ENCODE data around the gene AKT1S1. TPM values are rescaled to one million over a fixed set of nuclear protein-coding genes. Genes with fewer than 3 reads are reported as not detected.

AKT1S1 gene
- total and polyA plus RNA-seq, 5 donors from 2014 or later: 3.0 to 12.9 (median 4.1) TPM

GRCh38 chr19:49904136-49904535 lies 27.0 kb upstream of the AKT1S1 start:
- Histone ChIP-seq H3K27ac (ENCODE audit: insufficient read depth, low read length, poor library complexity, severe bottlenecking) (no peak overlapping the region), H3K4me3 (ENCODE audit: low read depth, low read length) (no peak overlapping the region), H3K4me1 (ENCODE audit: control insufficient read depth, insufficient read depth, low read length, poor library complexity, severe bottlenecking) (no peaks in the 10 kb centered on the region), H3K9me3 (ENCODE audit: control insufficient read depth in 2 of 2, low read length in 2 of 2) (no peaks in the 10 kb centered on the region), H3K27me3 (ENCODE audit: control insufficient read depth, insufficient read depth, low read length) (no peaks in the 10 kb centered on the region), H3K36me3 (ENCODE audit: control insufficient read depth, insufficient read depth, low read length) (peaks cover 12% of the 10 kb centered on the region)
- no peak overlapping the region for H3K4me3 Mint-ChIP-seq
- H3K36me3 Mint-ChIP-seq: peaks cover 11% of the 10 kb centered on the region
- no peak overlapping the region for H3K27ac Mint-ChIP-seq
- ATAC-seq (ENCODE audit: low read depth in 2 of 2): no peak
- DNase-seq: no peak
- H3K27me3 Mint-ChIP-seq: no peaks in the 10 kb centered on the region
- no peaks in the 10 kb centered on the region for H3K9me3 Mint-ChIP-seq
- peaks cover 0 to 10% (median 5%) of the 10 kb centered on the region in 4 donors for H3K4me1 Mint-ChIP-seq

GRCh38 chr19:49896863-49897621 lies 19.9 kb upstream of the AKT1S1 start, which contains the start of gene IL4I1:
Gene IL4I1 (minus strand): TSS chr19:49896887. CDS start chr19:49896160, 727 bp downstream.
- H3K36me3 Mint-ChIP-seq: no peaks in the 10 kb centered on the region
- no peaks in the 10 kb centered on the region for H3K27me3 Mint-ChIP-seq
- ATAC-seq (ENCODE audit: low read depth in 2 of 2): peak; percentile 64 to 76

GRCh38 chr19:49895566-49896297 lies 18.6 kb upstream of the AKT1S1 start:
- H3K27ac ChIP-seq (ENCODE audit: insufficient read depth, low read length, poor library complexity, severe bottlenecking): peak overlapping the region; percentile 93
- H3K27me3 ChIP-seq (ENCODE audit: control insufficient read depth, insufficient read depth, low read length): no peaks in the 10 kb centered on the region
- ATAC-seq (ENCODE audit: low read depth in 2 of 2) (no peak), DNase-seq (no peak)
- no peaks in the 10 kb centered on the region for H3K36me3 ChIP-seq (ENCODE audit: control insufficient read depth, insufficient read depth, low read length)
- H3K4me3 ChIP-seq (ENCODE audit: low read depth, low read length): no peak overlapping the region
- peak overlapping the region in 1 of 3 donors; percentile 97 for H3K27ac Mint-ChIP-seq
- no peaks in the 10 kb centered on the region for H3K9me3 ChIP-seq (ENCODE audit: control insufficient read depth in 2 of 2, low read length in 2 of 2)
- H3K4me1 ChIP-seq (ENCODE audit: control insufficient read depth, insufficient read depth, low read length, poor library complexity, severe bottlenecking): peaks cover 23% of the 10 kb centered on the region
- no peaks in the 10 kb centered on the region for H3K27me3 Mint-ChIP-seq
- peaks cover 0 to 2% (median 0%) of the 10 kb centered on the region in 7 donors for H3K9me3 Mint-ChIP-seq
- peaks cover 0 to 42% (median 25%) of the 10 kb centered on the region in 4 donors for H3K4me1 Mint-ChIP-seq
- H3K4me3 Mint-ChIP-seq: peak overlapping the region in 1 of 4 donors; percentile 83
- H3K36me3 Mint-ChIP-seq: no peaks in the 10 kb centered on the region

More at GRCh38 chr19:49896863-49897621, 19.9 kb upstream of the AKT1S1 start, which contains the start of gene IL4I1:
- Histone ChIP-seq H3K27me3 (ENCODE audit: control insufficient read depth, insufficient read depth, low read length) (no peaks in the 10 kb centered on the region), H3K4me3 (ENCODE audit: low read depth, low read length) (peak within 1 kb of the TSS; percentile 50), H3K36me3 (ENCODE audit: control insufficient read depth, insufficient read depth, low read length) (no peaks in the 10 kb centered on the region), H3K4me1 (ENCODE audit: control insufficient read depth, insufficient read depth, low read length, poor library complexity, severe bottlenecking) (peaks cover 23% of the 10 kb centered on the region), H3K9me3 (ENCODE audit: control insufficient read depth in 2 of 2, low read length in 2 of 2) (no peaks in the 10 kb centered on the region), H3K27ac (ENCODE audit: insufficient read depth, low read length, poor library complexity, severe bottlenecking) (peak within 1 kb of the TSS; percentile 93)
- Mint-ChIP-seq H3K4me1 (peaks cover 0 to 39% (median 23%) of the 10 kb centered on the region in 4 donors), H3K27ac (peak within 1 kb of the TSS; percentile 90 to 97 (median 97)), H3K9me3 (no peaks in the 10 kb centered on the region), H3K4me3 (peak within 1 kb of the TSS; percentile 67 to 81 (median 80))
- DNase-seq: peak; percentile 64 to 75 (median 66)

- H3K36me3 Mint-ChIP-seq: no peaks in the 10 kb centered on the region
- no peaks in the 10 kb centered on the region for H3K36me3 ChIP-seq (ENCODE audit: control insufficient read depth, insufficient read depth, low read length)
- DNase-seq: no peak
- peaks cover 0 to 46% (median 25%) of the 10 kb centered on the region in 4 donors for H3K4me1 Mint-ChIP-seq
- H3K27me3 ChIP-seq (ENCODE audit: control insufficient read depth, insufficient read depth, low read length): no peaks in the 10 kb centered on the region
- H3K4me3 Mint-ChIP-seq: peak overlapping the region in 1 of 4 donors; percentile 83
- H3K4me3 ChIP-seq (ENCODE audit: low read depth, low read length): no peak overlapping the region
- H3K27ac Mint-ChIP-seq: peak overlapping the region in 1 of 3 donors; percentile 51
- H3K27ac ChIP-seq (ENCODE audit: insufficient read depth, low read length, poor library complexity, severe bottlenecking): no peak overlapping the region
- H3K9me3 Mint-ChIP-seq: peaks cover 0 to 2% (median 0%) of the 10 kb centered on the region in 7 donors
- H3K9me3 ChIP-seq (ENCODE audit: control insufficient read depth in 2 of 2, low read length in 2 of 2): no peaks in the 10 kb centered on the region
- no peak for ATAC-seq (ENCODE audit: low read depth in 2 of 2)
- H3K4me1 ChIP-seq (ENCODE audit: control insufficient read depth, insufficient read depth, low read length, poor library complexity, severe bottlenecking): peaks cover 27% of the 10 kb centered on the region
- no peaks in the 10 kb centered on the region for H3K27me3 Mint-ChIP-seq
These were observed 17.9 kb upstream of the AKT1S1 start for GRCh38 chr19:49894879-49895565.

- peaks cover 0 to 2% (median 0%) of the 10 kb centered on the region in 7 donors for H3K9me3 Mint-ChIP-seq
- H3K27me3 ChIP-seq (ENCODE audit: control insufficient read depth, insufficient read depth, low read length): no peaks in the 10 kb centered on the region
- peaks cover 0 to 47% (median 25%) of the 10 kb centered on the region in 4 donors for H3K4me1 Mint-ChIP-seq
- no peaks in the 10 kb centered on the region for H3K36me3 Mint-ChIP-seq
- H3K27me3 Mint-ChIP-seq: no peaks in the 10 kb centered on the region
- ATAC-seq (ENCODE audit: low read depth in 2 of 2) (no peak), DNase-seq (no peak)
- H3K4me3 ChIP-seq (ENCODE audit: low read depth, low read length): no peak overlapping the region
- H3K36me3 ChIP-seq (ENCODE audit: control insufficient read depth, insufficient read depth, low read length): no peaks in the 10 kb centered on the region
- no peak overlapping the region for H3K27ac ChIP-seq (ENCODE audit: insufficient read depth, low read length, poor library complexity, severe bottlenecking)
- peaks cover 34% of the 10 kb centered on the region for H3K4me1 ChIP-seq (ENCODE audit: control insufficient read depth, insufficient read depth, low read length, poor library complexity, severe bottlenecking)
- no peaks in the 10 kb centered on the region for H3K9me3 ChIP-seq (ENCODE audit: control insufficient read depth in 2 of 2, low read length in 2 of 2)
- no peak overlapping the region for H3K4me3 Mint-ChIP-seq
- H3K27ac Mint-ChIP-seq: no peak overlapping the region
These were observed 17.0 kb upstream of the AKT1S1 start for GRCh38 chr19:49894011-49894664.

DNA sequence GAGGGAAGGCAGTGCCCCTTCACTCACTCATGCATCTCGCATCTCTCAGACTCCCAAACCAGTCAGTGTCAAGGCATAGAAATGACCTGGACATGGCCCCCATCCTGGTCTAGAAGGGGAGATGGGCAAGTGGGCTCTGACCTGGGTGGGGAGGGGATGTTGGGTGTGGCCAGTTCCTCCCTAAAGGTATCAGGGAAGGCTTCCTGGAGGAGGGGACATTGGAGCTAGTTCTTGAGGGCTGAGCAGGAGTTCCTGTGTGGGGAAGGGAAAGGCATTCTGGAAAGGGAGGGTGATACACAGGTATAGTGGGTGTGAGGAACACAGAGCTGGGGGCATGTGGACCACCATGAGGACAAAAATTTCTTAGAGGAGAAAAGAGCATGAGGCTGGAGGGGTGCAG lies 15.6 kb upstream of the AKT1S1 start:
- no peaks in the 10 kb centered on the region for H3K27me3 Mint-ChIP-seq
- peak overlapping the region; percentile 18 to 56 (median 32) for H3K4me3 Mint-ChIP-seq
- H3K36me3 Mint-ChIP-seq: no peaks in the 10 kb centered on the region
- DNase-seq: no peak
- Histone ChIP-seq H3K27me3 (ENCODE audit: control insufficient read depth, insufficient read depth, low read length) (no peaks in the 10 kb centered on the region), H3K36me3 (ENCODE audit: control insufficient read depth, insufficient read depth, low read length) (no peaks in the 10 kb centered on the region), H3K4me1 (ENCODE audit: control insufficient read depth, insufficient read depth, low read length, poor library complexity, severe bottlenecking) (peaks cover 29% of the 10 kb centered on the region), H3K4me3 (ENCODE audit: low read depth, low read length) (no peak overlapping the region), H3K27ac (ENCODE audit: insufficient read depth, low read length, poor library complexity, severe bottlenecking) (no peak overlapping the region), H3K9me3 (ENCODE audit: control insufficient read depth in 2 of 2, low read length in 2 of 2) (no peaks in the 10 kb centered on the region)
- H3K4me1 Mint-ChIP-seq: peaks cover 0 to 41% (median 22%) of the 10 kb centered on the region in 4 donors
- ATAC-seq (ENCODE audit: low read depth in 2 of 2): no peak
- H3K9me3 Mint-ChIP-seq: peaks cover 0 to 2% (median 0%) of the 10 kb centered on the region in 7 donors
- H3K27ac Mint-ChIP-seq: peak overlapping the region in 2 of 3 donors; percentile 76 to 78

GRCh38 chr19:49891393-49891792 lies 14.2 kb upstream of the AKT1S1 start:
- Histone ChIP-seq H3K4me1 (ENCODE audit: control insufficient read depth, insufficient read depth, low read length, poor library complexity, severe bottlenecking) (peaks cover 15% of the 10 kb centered on the region), H3K36me3 (ENCODE audit: control insufficient read depth, insufficient read depth, low read length) (no peaks in the 10 kb centered on the region), H3K27me3 (ENCODE audit: control insufficient read depth, insufficient read depth, low read length) (no peaks in the 10 kb centered on the region), H3K27ac (ENCODE audit: insufficient read depth, low read length, poor library complexity, severe bottlenecking) (no peak overlapping the region), H3K4me3 (ENCODE audit: low read depth, low read length) (no peak overlapping the region), H3K9me3 (ENCODE audit: control insufficient read depth in 2 of 2, low read length in 2 of 2) (no peaks in the 10 kb centered on the region)
- Mint-ChIP-seq H3K4me1 (peaks cover 0 to 29% (median 11%) of the 10 kb centered on the region in 4 donors), H3K9me3 (peaks cover 0 to 2% (median 0%) of the 10 kb centered on the region in 7 donors), H3K27ac (no peak overlapping the region), H3K36me3 (no peaks in the 10 kb centered on the region), H3K4me3 (peak overlapping the region in 3 of 4 donors; percentile 33 to 69 (median 56)), H3K27me3 (no peaks in the 10 kb centered on the region)
- DNase-seq (no peak), ATAC-seq (ENCODE audit: low read depth in 2 of 2) (no peak)

Data from CD4-positive, CD25-positive, alpha-beta regulatory T cell (primary cell).